ENCODE data around the gene SLC31A1. TPM values are rescaled to one million over a fixed set of nuclear protein-coding genes. Genes with fewer than 3 reads are reported as not detected.

SLC31A1 gene
- total and polyA plus RNA-seq, 2 experiments from 2014 or later, result 15.0 to 32.1 TPM

GRCh38 chr9:113307396-113307975 is 86.1 kb downstream of the SLC31A1 start:
- H3K27me3 ChIP-seq (ENCODE audit: insufficient read depth), result no peaks in the 10 kb centered on the region
- no peak for TF ChIP-seq REST (IDR thresholded peaks at IDR 0.05; ENCODE audit: unreplicated experiment)
- TF ChIP-seq JUNB (IDR thresholded peaks at IDR 0.05; ENCODE audit: unreplicated experiment), result no peak
- no peak for TF ChIP-seq POLR2AphosphoS5 (IDR thresholded peaks at IDR 0.05; ENCODE audit: low read depth)
- TF ChIP-seq CTCF (conservative IDR thresholded peaks at IDR 0.05; ENCODE audit: low read depth in 2 of 2), result no peak
- no peak for TF ChIP-seq ZNF462 (CRISPR knock-in tag; IDR thresholded peaks at IDR 0.05)
- no peak for TF ChIP-seq NANOG (IDR thresholded peaks at IDR 0.05; ENCODE audit: borderline replicate concordance)
- no peak for TF ChIP-seq EZH2 (IDR thresholded peaks at IDR 0.05; ENCODE audit: low read depth, unreplicated experiment)
- TF ChIP-seq ZNF331 (CRISPR knock-in tag; IDR thresholded peaks at IDR 0.05; ENCODE audit: low read depth), result no peak
- no peak for TF ChIP-seq CREB1 (CRISPR knock-in tag; IDR thresholded peaks at IDR 0.05; ENCODE audit: low read depth)
- TF ChIP-seq ETS1 (IDR thresholded peaks at IDR 0.05), result no peak
- no peak for TF ChIP-seq ZNF114 (CRISPR knock-in tag; IDR thresholded peaks at IDR 0.05)
- no peak for TF ChIP-seq EZH2phosphoT487 (IDR thresholded peaks at IDR 0.05; ENCODE audit: unreplicated experiment)
- TF ChIP-seq STAT1 (IDR thresholded peaks at IDR 0.05; ENCODE audit: unreplicated experiment), result no peak

More at GRCh38 chr9:113307396-113307975, 86.1 kb downstream of the SLC31A1 start:
- no peaks in the 10 kb centered on the region for H3K9me3 Mint-ChIP-seq
- no peak for ATAC-seq
- H2AFZ ChIP-seq, result no peak overlapping the region
- no peak overlapping the region for H3K27ac ChIP-seq (ENCODE audit: low read depth)
- no peaks in the 10 kb centered on the region for H3K79me2 ChIP-seq (replicated peaks; ENCODE audit: insufficient read depth)
- H3K4me3 Mint-ChIP-seq, result no peak overlapping the region
- no peaks in the 10 kb centered on the region for H3K36me3 Mint-ChIP-seq (ENCODE audit: low read depth)
- H3K4me1 ChIP-seq (ENCODE audit: insufficient read depth), result no peaks in the 10 kb centered on the region
- H3K36me3 ChIP-seq (ENCODE audit: insufficient read depth), result no peaks in the 10 kb centered on the region
- peaks cover 5% of the 10 kb centered on the region; the same call in 1 of the 3 replicates for H3K4me1 Mint-ChIP-seq
- no peak overlapping the region for H3K4me2 ChIP-seq
- H3K9me2 ChIP-seq (ENCODE audit: insufficient read depth), result no peaks in the 10 kb centered on the region
- peaks cover 4% of the 10 kb centered on the region; the same call in 1 of the 2 replicates for H4K20me1 ChIP-seq (replicated peaks; ENCODE audit: insufficient read depth)
- no peak overlapping the region for H3K4me3 ChIP-seq
- H3K27me3 Mint-ChIP-seq (ENCODE audit: insufficient read depth, low read depth, poor library complexity), result peaks cover 3% of the 10 kb centered on the region
- no peak for DNase-seq (ENCODE audit: low spot score)
- H3K27ac Mint-ChIP-seq, result no peak overlapping the region
- H3F3A ChIP-seq (replicated peaks; ENCODE audit: low read depth), result no peaks in the 10 kb centered on the region

Data from GM23338 (cell line).